ENCODE data around the gene RAB43. TPM values are rescaled to one million over a fixed set of nuclear protein-coding genes. Genes with fewer than 3 reads are reported as not detected.
A peak's percentile ranks its signal among the peaks of the same experiment; 100 is the strongest.

The RAB43 gene
- total RNA-seq, 2 donors from 2014 or later = 34.5 to 38.1 TPM

- no peak overlapping the region for H3K4me3 ChIP-seq (ENCODE audit: low read length)
- Mint-ChIP-seq H3K36me3 (ENCODE audit: low read depth) (no peaks in the 10 kb centered on the region), H3K4me3 (no peak overlapping the region), H3K27me3 (ENCODE audit: insufficient read depth) (no peaks in the 10 kb centered on the region), H3K9me3 (no peaks in the 10 kb centered on the region), H3K4me1 (peaks cover 46% of the 10 kb centered on the region), H3K27ac (peak overlapping the region; percentile 46)
- no peaks in the 10 kb centered on the region for H3K9me3 ChIP-seq (ENCODE audit: control insufficient read depth, low read length)
- H3K27ac ChIP-seq (ENCODE audit: low read depth, low read length) = no peak overlapping the region
- 76 to 78% methylated on average over 9 of the region's 9 CpGs for WGBS, 2 experiments (ENCODE audit: insufficient coverage in 1 of 2, insufficient read length in 1 of 2)
- DNase-seq = no peak
- TF ChIP-seq CTCF (conservative IDR thresholded peaks at IDR 0.05) = no peak
- no peaks in the 10 kb centered on the region for H3K36me3 ChIP-seq (ENCODE audit: control insufficient read depth, insufficient read depth, low read length)
- no peak overlapping the region for H3K9ac ChIP-seq (ENCODE audit: extremely low read depth, low read length, poor library complexity, severe bottlenecking)
- peaks cover 7% of the 10 kb centered on the region for H3K4me1 ChIP-seq (ENCODE audit: control insufficient read depth, insufficient read depth, low read length)
- H3K27me3 ChIP-seq (ENCODE audit: control insufficient read depth, insufficient read depth, low read length, poor library complexity, severe bottlenecking) = no peaks in the 10 kb centered on the region
These were observed 65.0 kb downstream of the RAB43 start for GRCh38 chr3:129056451-129057173.

DNA sequence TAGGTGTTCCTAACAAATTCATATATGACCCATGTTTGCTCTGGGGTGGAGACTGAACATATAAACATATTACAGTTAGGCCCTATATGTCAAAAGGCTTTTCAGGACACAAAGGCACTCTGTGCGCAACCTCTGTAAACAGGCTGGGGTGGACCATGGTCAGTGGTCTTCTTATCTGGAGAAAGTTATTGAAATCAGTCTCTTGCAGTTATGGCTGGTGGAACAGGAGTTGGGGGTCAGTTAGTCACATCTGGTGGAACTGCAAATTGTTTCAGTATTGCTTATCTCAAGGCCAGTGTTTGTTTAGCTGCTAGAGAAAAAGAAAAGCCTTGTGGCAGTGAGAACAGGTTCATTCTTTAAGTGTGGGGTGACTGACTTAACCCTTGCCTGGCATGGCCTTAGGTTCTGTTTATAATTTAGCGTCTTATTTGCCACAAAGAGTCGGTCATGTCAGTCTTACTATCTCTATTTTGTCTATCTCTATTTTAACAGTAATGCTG, 66.9 kb downstream of the RAB43 start:
- 76% methylated on average over 3 of the region's 3 CpGs; no CpG with 5 or more reads in 1 of the 2 experiments for WGBS, 2 experiments (ENCODE audit: insufficient coverage in 1 of 2, insufficient read length in 1 of 2)
- Histone ChIP-seq H3K9me3 (ENCODE audit: control insufficient read depth, low read length) (no peaks in the 10 kb centered on the region), H3K36me3 (ENCODE audit: control insufficient read depth, insufficient read depth, low read length) (no peaks in the 10 kb centered on the region), H3K4me3 (ENCODE audit: low read length) (peak overlapping the region; percentile 5), H3K9ac (ENCODE audit: extremely low read depth, low read length, poor library complexity, severe bottlenecking) (no peak overlapping the region), H3K27me3 (ENCODE audit: control insufficient read depth, insufficient read depth, low read length, poor library complexity, severe bottlenecking) (no peaks in the 10 kb centered on the region), H3K27ac (ENCODE audit: low read depth, low read length) (no peak overlapping the region), H3K4me1 (ENCODE audit: control insufficient read depth, insufficient read depth, low read length) (peaks cover 7% of the 10 kb centered on the region)
- Mint-ChIP-seq H3K4me1 (peaks cover 48% of the 10 kb centered on the region), H3K36me3 (ENCODE audit: low read depth) (no peaks in the 10 kb centered on the region), H3K9me3 (no peaks in the 10 kb centered on the region), H3K4me3 (peak overlapping the region; percentile 7), H3K27me3 (ENCODE audit: insufficient read depth) (no peaks in the 10 kb centered on the region), H3K27ac (peak overlapping the region; percentile 21)
- DNase-seq = peak; percentile 43
- TF ChIP-seq CTCF (conservative IDR thresholded peaks at IDR 0.05) = no peak

DNA sequence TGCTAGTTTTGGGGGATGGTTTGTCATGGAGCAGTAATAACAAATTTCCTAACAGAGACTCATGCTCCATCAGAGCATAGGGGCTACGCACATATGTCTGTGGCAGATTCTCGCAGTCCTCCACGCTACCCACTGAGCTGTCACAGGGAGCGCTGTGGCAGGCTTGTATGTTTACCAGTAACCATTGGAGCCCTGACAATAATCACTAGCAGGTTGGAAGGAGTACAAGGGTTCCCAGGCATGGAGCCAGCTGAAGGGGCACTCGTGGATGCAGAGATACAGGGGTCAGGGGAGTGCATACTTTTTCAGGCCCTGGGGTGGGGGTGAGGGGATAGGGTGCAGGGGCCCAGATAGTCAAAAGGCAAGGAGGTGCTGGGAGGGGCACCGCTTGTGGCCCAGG, 68.9 kb downstream of the RAB43 start:
- H3K4me1 Mint-ChIP-seq = peaks cover 43% of the 10 kb centered on the region
- Histone ChIP-seq H3K9me3 (ENCODE audit: control insufficient read depth, low read length) (no peaks in the 10 kb centered on the region), H3K27ac (ENCODE audit: low read depth, low read length) (no peak overlapping the region), H3K4me3 (ENCODE audit: low read length) (no peak overlapping the region), H3K27me3 (ENCODE audit: control insufficient read depth, insufficient read depth, low read length, poor library complexity, severe bottlenecking) (no peaks in the 10 kb centered on the region), H3K4me1 (ENCODE audit: control insufficient read depth, insufficient read depth, low read length) (peaks cover 7% of the 10 kb centered on the region), H3K36me3 (ENCODE audit: control insufficient read depth, insufficient read depth, low read length) (no peaks in the 10 kb centered on the region), H3K9ac (ENCODE audit: extremely low read depth, low read length, poor library complexity, severe bottlenecking) (no peak overlapping the region)
- peak; percentile 35 for DNase-seq
- no peak for TF ChIP-seq CTCF (conservative IDR thresholded peaks at IDR 0.05)
- H3K27me3 Mint-ChIP-seq (ENCODE audit: insufficient read depth) = peaks cover 8% of the 10 kb centered on the region
- WGBS, 2 experiments (ENCODE audit: insufficient coverage in 1 of 2, insufficient read length in 1 of 2) = 91 to 95% methylated on average over 4 to 6 of the region's 6 CpGs
- peaks cover 4% of the 10 kb centered on the region for H3K36me3 Mint-ChIP-seq (ENCODE audit: low read depth)
- no peak overlapping the region for H3K4me3 Mint-ChIP-seq
- no peak overlapping the region for H3K27ac Mint-ChIP-seq
- peaks cover 7% of the 10 kb centered on the region for H3K9me3 Mint-ChIP-seq
